ENCODE measurements around the gene PHYHD1.
A peak's percentile ranks its signal among the peaks of the same experiment; 100 is the strongest.

Gene PHYHD1

GRCh38 chr9:128901822-128902221 lies 19.0 kb upstream of the PHYHD1 start:
- no peak for DNase-seq

GRCh38 chr9:128902351-128903078 lies 18.3 kb upstream of the PHYHD1 start:
- DNase-seq = no peak

GRCh38 chr9:128903079-128903461 lies 17.7 kb upstream of the PHYHD1 start:
- DNase-seq = no peak

- no peak for DNase-seq
Observed at GRCh38 chr9:128903871-128904620, 16.7 kb upstream of the PHYHD1 start.

- DNase-seq = no peak
Observed at GRCh38 chr9:128905964-128906363, 14.8 kb upstream of the PHYHD1 start.

GRCh38 chr9:128906741-128907140 lies 14.0 kb upstream of the PHYHD1 start:
- DNase-seq = no peak

- DNase-seq = no peak
Observed at GRCh38 chr9:128908372-128908771, 12.4 kb upstream of the PHYHD1 start.

GRCh38 chr9:128909859-128910258 lies 10.9 kb upstream of the PHYHD1 start:
- no peak for DNase-seq

- no peak for DNase-seq
Observed at GRCh38 chr9:128910906-128911305, 9.9 kb upstream of the PHYHD1 start.

- peak; percentile 50 for DNase-seq
Observed at GRCh38 chr9:128911529-128912035, 9.2 kb upstream of the PHYHD1 start.

GRCh38 chr9:128912270-128912853 lies 8.4 kb upstream of the PHYHD1 start:
- DNase-seq = peak; percentile 84

- no peak for DNase-seq
Observed at GRCh38 chr9:128913048-128913900, 7.5 kb upstream of the PHYHD1 start.

- DNase-seq = no peak
Observed at GRCh38 chr9:128913995-128914772, 6.6 kb upstream of the PHYHD1 start.

GRCh38 chr9:128916204-128916603 lies 4.6 kb upstream of the PHYHD1 start:
- DNase-seq = no peak

- DNase-seq = no peak
Observed at GRCh38 chr9:128916745-128917144, 4.0 kb upstream of the PHYHD1 start.

- no peak for DNase-seq
Observed at GRCh38 chr9:128917151-128917849, 3.5 kb upstream of the PHYHD1 start.

- no peak for DNase-seq
Observed at GRCh38 chr9:128918921-128919320, 1.9 kb upstream of the PHYHD1 start.

GRCh38 chr9:128919402-128920089 lies 1.2 kb upstream of the PHYHD1 start:
- no peak for DNase-seq

- no peak for DNase-seq
Observed at GRCh38 chr9:128921881-128922763, 1.3 kb downstream of the PHYHD1 start.

GRCh38 chr9:128923493-128923883 lies 2.7 kb downstream of the PHYHD1 start:
- no peak for DNase-seq

Measured in kidney glomerular epithelial cell (primary cell).